ENCODE data around the gene CXCR3.
A peak's percentile ranks its signal among the peaks of the same experiment; 100 is the strongest.

CXCR3 gene

GRCh38 chrX:71637253-71637618, 18.9 kb upstream of the CXCR3 start:
- no peak for DNase-seq (ENCODE audit: low read depth in 2 of 2)

DNA sequence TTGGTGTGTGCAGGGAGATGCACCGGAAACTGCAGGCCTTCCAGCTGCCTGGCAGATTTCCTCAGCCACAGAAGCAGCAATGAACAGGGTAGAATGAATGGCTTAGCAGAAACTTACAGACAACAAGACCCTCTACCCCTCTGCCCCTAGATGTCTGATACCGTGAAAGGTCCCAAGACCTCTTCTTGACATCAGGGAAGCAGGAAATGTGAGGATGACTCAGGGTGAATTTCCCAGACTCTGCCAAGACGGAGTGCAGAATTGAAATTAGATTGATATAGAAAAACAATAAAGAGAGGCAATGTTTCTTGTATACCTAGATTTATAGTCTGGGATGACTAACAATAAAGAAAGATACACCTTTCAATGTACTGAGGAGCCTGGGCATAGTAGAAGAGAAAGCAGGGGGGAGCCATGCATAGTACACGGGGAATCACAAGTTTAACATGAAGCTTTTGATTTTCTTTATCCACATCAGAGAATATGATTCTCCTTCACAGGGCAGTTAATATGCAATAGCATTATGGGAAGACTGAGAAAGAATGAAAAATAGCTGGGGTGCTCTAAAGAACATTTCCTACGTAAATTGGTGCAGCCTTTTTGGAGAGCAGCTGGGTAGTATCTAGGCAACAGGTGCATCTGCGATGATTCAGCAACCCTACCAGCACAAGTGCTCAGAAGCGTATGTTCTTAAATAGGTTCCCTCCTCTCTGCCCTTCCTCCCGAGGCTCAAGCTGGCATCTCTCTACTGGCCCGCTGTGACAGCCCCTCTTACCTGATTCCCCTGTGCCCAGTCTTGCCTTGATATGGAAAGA, 18.3 kb upstream of the CXCR3 start:
- DNase-seq (ENCODE audit: low read depth in 2 of 2), result no peak

- DNase-seq (ENCODE audit: low read depth in 2 of 2), result no peak
Measured at GRCh38 chrX:71634366-71634765, 16.1 kb upstream of the CXCR3 start.

GRCh38 chrX:71632923-71633657, 14.8 kb upstream of the CXCR3 start:
- DNase-seq (ENCODE audit: low read depth in 2 of 2), result no peak

GRCh38 chrX:71629467-71629866, 11.2 kb upstream of the CXCR3 start:
- DNase-seq (ENCODE audit: low read depth in 2 of 2), result no peak

DNA sequence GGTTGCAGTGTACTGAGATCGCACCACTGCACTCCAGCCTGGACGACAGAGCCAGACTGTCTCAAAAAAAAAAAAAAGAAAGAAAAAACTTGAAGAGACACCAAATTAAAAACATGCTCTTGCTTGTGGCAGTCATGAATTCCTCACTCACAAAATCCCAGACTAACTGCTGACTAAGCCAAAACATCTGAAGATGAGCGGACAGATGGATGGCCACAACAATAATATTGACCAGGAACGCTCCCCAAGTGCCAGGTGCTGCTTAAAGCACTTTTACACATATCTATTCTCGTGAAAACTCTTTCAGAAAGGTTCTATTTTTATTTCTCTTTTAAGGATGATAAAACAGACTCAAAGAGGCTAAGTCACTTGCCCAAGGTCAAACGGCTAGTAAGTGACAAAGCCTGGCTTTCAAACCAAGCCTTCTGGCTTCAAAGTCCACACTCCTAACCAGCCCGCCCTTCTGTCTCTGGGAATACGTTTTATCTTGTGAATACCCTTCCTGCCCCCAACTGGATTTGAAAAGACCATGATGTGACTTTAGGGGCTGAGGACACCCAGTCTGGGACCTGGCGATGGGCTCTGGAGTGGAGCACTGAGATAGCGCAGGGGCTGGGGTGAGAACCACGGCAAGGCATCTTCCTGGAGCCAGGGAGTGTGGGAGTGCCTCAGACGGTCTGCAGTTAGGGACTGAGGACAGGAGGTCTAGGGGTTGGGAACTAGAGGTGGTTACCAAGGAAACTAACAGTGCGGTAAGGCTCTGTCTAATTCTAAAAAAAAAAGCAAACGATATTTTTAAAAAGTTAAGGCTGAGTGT, 9.5 kb upstream of the CXCR3 start:
- no peak for DNase-seq (ENCODE audit: low read depth in 2 of 2)

DNA sequence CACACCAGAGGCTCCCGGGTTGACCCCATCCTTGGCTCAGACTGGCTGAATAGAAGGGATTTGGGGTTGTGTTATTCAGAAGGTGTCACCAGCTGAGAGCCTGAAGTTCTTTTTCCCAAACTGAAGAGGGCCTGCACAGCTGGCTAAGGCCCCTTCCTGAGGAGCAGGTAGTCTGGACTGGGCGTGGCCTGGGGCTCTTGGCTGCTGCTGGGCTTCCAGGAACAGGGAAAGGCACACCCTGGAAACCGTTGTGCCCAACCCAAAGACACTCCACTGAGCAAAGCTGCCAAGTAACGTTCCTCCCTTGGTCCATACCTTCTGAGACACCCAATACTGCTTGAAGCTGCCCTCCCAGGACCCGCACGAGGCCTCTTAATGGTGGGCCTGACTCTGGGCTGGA, 8.3 kb upstream of the CXCR3 start:
- no peak for DNase-seq (ENCODE audit: low read depth in 2 of 2)

DNA sequence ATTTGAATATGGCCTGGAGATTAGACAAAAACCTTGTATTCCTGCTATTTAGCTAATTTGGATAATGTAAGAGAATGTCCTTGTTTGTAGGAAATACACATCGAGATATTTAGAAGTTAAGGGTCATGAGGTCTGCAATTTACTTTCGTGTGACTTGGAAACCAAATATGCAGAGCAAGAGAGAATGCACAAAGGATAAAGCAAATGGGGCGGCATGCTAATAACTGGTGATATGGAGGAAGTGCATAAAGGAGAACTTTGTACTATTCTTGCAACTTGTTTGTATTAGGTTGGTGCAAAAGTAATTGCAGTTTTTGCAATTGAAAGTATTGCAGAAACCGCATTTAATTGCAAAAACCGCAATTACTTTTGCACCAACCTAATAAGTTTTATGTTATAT, 7.2 kb upstream of the CXCR3 start:
- no peak for DNase-seq (ENCODE audit: low read depth in 2 of 2)

DNA sequence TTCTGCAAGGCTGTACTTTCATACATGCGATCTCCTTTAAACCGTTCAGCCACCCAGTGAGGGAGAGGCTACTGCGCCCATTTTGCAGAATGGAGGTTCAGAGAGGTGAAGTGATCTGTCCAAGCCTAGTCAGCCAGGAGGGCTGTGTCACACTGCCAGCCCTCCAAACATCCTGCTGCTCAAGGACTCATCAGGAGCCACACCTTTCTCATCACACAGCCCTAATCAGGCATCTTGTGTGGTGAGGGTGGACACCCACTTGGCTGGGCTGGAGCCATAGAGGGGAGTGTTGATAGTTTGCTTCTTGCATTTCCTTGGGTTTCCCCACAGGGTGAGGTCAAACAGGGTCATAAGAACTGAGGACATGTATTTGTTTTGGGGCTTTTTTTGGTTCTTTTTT, 5.4 kb upstream of the CXCR3 start:
- no peak for DNase-seq (ENCODE audit: low read depth in 2 of 2)

DNA sequence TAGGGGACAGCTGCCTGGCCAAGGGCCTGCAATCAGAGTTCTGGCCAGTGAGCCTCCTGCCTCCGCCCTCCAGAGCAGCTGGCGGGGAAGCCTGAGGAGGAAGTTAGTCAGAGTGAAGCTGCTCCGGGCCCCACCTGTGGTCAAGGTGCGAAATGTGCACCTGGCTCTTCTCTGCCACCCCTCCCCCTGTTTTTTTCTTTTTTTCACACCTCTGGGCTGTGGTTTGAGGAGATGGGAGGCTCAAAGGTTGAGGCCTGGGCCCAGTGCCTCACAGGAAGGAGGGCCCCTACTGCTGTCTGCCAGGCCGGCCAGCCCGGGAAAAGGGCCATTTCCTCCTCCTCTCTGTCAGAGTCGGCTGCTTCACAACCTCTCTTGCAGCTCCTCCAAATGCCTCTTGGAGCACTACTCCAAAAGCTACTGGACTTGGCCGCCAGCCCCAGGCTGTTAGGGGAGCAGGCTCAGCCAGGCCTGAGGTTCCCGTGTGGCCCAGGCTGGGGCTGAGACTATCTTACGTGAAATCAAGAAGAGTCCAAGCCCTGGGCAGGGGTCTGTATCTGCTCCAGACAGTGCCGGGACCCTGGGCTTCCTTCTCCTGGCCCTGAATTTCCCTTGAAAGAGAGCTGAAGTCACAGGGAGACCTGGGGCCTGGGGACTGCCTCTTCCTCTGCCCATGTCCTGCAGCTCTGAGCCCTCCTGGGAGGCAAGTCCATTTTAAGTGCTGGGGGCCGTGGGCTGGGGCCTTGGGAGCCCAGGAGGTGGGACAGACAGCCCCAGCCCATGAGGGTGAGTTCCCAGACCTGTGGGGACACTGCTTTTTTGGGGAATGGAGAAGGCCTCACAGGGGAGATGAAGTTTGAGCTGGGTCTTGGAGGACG, 4.5 kb upstream of the CXCR3 start:
- DNase-seq (ENCODE audit: low read depth in 2 of 2), result peak; percentile 49 to 60

GRCh38 chrX:71622032-71622575, 3.8 kb upstream of the CXCR3 start:
- DNase-seq (ENCODE audit: low read depth in 2 of 2), result no peak

DNA sequence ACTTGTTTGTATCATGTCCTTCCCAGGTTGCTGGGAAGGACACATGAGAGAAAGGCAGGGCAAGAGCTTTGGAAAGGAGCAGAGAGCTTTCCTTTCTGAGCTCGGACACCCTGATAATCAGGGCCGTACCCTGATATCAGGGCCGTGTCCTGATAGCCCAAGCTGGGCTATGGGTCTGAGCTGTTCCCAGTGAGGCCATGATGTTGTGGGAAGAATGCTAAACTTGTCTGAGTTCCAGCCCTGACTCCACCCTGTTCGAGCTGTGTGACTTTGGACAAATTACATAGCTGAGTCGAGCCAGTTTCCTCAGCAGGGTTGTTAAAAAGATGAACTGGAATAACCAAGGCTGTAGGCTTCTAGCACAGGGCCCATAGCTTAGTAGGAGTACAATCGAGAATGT, 3.3 kb upstream of the CXCR3 start:
- no peak for DNase-seq (ENCODE audit: low read depth in 2 of 2)

GRCh38 chrX:71619986-71620385, 1.7 kb upstream of the CXCR3 start:
- DNase-seq (ENCODE audit: low read depth in 2 of 2), result no peak

DNA sequence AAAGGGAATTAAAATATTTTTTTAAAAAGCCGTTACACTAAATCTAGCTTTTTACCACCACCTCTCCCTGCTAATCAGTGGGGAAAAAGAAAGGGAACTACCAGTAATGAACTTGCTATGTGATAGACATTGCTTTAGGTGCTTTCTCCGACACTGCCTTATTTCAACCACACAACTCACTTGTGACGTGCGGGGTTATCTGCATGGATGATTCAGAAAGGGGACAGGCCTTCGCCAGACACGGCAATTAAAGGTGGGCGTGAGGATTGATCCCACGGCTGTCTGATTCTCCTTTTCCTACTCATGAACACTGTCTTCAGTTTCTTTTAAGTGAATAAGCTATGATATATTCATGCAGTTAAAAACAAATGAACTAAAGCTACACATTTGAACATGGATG, 882 bp upstream of the CXCR3 start:
- peak; percentile 67 to 68 for DNase-seq (ENCODE audit: low read depth in 2 of 2)

DNA sequence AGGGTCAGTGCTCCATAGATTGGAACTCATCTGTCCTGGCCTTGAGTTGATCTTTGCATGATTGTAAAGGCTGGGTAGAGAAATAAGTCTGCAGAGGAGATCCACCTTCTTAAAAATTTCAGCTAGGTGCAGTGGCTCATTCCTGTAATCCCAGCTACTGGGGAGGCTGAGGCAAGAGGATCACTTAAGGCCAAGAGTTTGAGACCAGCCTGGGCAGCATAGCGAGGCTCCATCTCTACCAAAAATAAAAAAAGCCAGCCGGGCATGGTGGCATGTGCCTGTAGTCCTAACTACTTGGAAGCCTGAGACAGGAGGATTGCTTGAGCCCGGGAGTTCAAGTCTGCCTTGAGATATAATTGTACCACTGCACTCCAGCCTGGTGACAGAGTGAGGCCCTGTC, 476 bp upstream of the CXCR3 start:
- no peak for DNase-seq (ENCODE audit: low read depth in 2 of 2)

GRCh38 chrX:71617742-71618141, 569 bp downstream of the CXCR3 start:
- no peak for DNase-seq (ENCODE audit: low read depth in 2 of 2)

GRCh38 chrX:71616672-71617529, 1.4 kb downstream of the CXCR3 start:
- DNase-seq (ENCODE audit: low read depth in 2 of 2), result no peak

- no peak for DNase-seq (ENCODE audit: low read depth in 2 of 2)
Measured at GRCh38 chrX:71615954-71616353, 2.4 kb downstream of the CXCR3 start.

DNA sequence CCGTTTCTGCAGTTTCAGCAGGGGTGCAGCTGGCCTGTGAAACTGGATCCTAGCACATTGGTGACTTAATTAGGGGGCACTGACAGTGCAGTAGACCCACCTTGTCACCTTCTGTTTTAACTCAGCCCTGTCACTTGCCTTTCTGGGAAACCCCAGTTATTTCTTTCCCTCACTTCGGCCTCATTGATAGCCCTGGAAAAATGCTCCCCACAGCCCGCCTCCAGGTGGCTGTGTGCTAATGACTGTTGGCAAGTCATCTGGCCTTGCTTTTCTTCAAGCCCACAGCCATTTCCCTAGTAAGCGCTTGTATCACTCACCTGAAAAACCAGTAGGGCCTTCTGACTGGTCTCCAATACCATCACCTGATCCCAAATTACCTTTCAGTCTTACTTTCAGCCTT, 3.3 kb downstream of the CXCR3 start:
- DNase-seq (ENCODE audit: low read depth in 2 of 2), result no peak

GRCh38 chrX:71612256-71612655, 6.1 kb downstream of the CXCR3 start:
- no peak for DNase-seq (ENCODE audit: low read depth in 2 of 2)
